Fibroblast of mammary gland (primary cell): Measurements from ENCODE around the gene SMAD2.

Experiments
- DNase-seq: peaks from one replicate; pipeline ENCODE4 v3.0.0-alpha.2; 2010; ENCODE audit warnings: low read depth
- H3K4me3 ChIP-seq: 2 replicates; pipeline ENCODE4 v1.5.1; 2011; ENCODE audit warnings: low read depth, mild to moderate bottlenecking, low read length, moderate library complexity; ENCODE audit not compliant: control insufficient read depth
- TF ChIP-seq, protein P1 (sequence below): conservative IDR thresholded peaks from 2 replicates; pipeline ENCODE4 v1.5.1; 2011; ENCODE audit warnings: low read depth, low read length, inconsistent platforms; ENCODE audit not compliant: control insufficient read depth, insufficient read depth

The SMAD2 gene

DNA sequence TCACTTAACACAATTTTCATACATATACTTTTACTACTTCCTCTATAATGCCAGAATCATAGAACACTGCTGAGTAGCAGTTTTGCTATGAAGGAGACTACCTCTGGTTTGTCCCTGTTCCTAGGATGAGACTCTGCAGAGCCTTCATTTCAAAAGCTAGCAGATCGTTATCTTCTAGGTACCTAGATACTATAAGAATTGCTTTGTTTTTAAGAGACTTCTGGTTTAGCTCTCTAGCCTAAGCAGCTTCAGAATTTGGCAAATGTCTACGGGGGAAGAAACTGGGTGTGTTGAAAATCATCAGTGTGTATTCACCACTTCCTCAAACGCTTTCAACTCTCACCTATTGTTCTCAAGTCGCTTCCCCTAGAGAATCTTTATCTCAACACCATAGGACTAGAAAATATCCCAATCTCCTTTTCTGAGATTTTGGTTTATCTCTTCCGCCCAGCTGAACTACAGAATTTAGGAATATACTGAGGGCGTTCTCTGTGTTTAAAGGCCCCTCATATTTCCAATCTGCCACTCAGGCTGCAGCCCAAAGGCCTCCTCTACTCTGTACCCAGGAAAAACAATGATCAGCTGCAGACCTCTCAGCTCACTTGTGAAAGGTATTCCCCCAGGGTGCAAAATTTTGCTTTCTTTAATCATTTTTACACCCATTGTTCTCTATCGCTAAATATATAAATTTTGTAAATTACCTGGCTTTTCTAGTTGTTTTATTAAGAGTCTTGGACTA lies 28.7 kb downstream of the SMAD2 start:
- no peak overlapping the region for H3K4me3 ChIP-seq
- TF ChIP-seq, protein P1, sequence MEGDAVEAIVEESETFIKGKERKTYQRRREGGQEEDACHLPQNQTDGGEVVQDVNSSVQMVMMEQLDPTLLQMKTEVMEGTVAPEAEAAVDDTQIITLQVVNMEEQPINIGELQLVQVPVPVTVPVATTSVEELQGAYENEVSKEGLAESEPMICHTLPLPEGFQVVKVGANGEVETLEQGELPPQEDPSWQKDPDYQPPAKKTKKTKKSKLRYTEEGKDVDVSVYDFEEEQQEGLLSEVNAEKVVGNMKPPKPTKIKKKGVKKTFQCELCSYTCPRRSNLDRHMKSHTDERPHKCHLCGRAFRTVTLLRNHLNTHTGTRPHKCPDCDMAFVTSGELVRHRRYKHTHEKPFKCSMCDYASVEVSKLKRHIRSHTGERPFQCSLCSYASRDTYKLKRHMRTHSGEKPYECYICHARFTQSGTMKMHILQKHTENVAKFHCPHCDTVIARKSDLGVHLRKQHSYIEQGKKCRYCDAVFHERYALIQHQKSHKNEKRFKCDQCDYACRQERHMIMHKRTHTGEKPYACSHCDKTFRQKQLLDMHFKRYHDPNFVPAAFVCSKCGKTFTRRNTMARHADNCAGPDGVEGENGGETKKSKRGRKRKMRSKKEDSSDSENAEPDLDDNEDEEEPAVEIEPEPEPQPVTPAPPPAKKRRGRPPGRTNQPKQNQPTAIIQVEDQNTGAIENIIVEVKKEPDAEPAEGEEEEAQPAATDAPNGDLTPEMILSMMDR: no peak
- no peak for DNase-seq

DNA sequence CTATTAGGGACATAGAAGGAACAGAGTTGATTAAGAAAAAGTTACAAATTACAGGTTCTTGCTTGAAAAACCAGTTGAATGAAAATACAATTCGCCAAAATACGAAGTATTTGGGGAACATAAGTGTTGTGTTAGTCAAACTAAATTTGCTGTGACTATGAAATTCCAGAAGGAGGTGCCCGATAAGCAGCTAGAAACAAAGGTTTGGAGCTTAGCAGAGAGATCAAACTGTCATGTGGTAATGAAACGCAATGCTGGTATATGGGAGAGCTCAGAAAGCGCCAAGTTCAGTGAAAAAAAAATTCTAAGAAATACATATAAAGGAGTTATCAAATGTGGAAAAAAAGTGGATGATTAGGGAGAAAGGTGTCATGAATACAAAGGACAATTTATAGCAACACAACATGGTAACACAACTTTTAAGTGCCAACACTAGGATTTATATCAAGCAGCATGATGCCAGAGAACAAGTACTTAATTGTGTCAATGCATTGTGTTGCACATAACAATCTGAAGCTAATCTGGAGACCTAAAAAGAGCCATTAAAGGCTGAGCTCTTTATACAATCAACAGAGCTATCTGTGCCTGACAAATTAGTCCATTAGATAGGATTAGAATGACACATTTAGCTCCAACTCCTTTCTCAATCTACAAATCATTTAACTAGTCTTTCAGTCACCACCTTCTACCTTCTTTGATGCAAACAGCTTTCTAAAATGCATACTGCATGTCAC lies 31.2 kb downstream of the SMAD2 start:
- DNase-seq: no peak
- no peak overlapping the region for H3K4me3 ChIP-seq

DNA sequence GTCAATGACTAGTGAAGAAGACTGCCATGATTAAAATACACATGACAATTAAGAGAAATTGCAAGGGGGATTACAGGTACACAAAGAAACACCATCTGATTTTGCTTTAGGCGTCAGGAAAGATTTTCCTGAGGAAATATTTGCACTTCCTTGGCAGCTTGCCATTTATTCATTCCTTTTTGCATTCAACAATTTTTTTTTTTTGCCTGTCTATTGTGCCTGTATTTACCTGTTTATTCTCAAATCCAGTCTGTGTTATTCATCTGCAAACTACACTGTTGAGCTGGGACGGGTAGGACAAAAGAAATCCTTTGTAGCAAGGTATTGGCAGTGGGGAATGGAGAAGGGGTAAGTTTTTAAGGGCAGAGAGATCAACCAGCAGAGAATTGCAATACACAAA lies 31.8 kb downstream of the SMAD2 start:
- H3K4me3 ChIP-seq: no peak overlapping the region
- no peak for DNase-seq
- TF ChIP-seq, protein P1: no peak

More for the DNA sequence above, 31.2 kb downstream of the SMAD2 start:
- TF ChIP-seq, protein P1: no peak

DNA sequence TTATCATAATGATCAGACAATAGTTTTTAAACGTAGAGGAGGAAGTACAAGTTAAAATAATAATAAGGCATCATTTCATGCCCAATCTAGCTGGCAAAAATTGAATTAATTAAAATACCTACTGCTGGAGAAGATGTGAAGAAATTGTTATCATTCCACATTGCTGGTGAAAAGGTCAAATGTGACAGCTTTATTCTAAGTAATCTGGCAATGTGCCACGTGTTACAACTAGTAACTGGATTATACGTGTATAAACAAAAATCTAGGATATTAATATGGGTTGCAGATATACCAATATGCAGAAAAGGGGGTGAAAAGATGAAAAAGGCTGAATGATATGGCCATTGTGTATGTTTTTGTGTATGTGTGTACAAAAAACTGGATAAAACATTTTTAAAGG lies 32.4 kb downstream of the SMAD2 start:
- H3K4me3 ChIP-seq: no peak overlapping the region
- TF ChIP-seq, protein P1: no peak
- DNase-seq: no peak

DNA sequence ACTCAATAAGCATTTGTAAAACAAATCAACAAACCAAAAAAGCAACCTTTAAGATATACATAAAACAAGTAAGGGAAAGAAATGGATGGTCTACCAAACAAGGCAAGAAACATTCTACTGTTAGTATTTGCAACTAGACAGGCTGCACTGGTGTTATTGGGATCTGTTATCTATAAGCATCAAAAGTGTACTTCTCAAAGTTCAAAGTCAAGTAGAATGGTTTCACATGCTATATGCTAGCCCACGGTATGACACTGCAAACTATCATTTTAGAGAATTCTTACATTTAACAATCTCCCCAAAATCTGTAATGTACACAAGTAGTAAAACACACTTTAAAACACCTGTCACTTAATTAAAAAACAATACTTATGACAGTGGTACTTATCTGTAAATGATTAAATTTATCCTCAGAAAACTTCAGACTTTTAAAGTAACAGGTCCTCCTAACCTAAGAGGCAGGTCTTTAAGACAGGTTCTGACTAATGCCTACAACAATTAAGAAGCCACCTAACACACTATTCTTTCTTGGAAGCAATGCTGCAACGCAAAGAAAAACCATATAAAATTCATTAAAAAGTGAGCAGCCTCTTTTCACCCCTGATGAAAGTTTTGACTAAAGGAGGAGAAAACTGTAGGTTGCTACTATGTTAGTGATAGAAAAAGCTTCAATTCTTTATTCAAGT lies 34.8 kb downstream of the SMAD2 start:
- TF ChIP-seq, protein P1: no peak
- DNase-seq: no peak
- no peak overlapping the region for H3K4me3 ChIP-seq

DNA sequence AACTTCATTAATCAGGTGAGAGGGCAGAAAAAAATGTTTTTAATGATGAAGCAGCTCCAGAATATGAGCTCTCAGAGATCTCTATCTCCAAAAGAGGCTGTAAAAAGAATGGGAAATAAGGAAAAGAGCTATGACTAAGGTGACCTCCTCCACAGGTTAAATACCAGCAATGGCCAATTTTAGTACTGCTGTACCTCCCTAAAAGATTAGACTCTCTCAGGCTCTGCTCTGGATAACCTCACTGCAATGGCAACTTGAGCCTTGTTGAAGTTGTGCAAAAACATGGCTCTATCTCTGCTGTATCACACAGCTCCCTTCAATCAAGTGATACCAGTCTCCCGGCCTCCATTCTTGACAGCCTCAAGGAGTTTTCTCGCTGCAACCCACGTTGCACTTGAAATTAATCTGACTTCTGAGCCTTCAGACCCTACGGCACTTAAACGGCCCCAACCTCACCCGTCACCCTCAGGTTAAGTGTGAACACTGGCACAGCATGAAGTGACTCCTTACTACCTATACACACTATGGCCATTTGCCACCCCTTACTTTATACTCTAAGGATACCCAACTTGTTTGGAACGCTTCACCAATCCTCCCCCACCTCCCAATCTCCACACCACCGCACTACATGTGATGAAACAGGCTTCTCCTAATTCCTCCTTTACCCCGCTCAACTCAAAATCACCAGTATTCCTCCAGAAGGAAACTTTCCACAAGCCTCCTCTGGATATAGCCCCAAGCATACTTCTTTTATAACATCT lies 36.3 kb downstream of the SMAD2 start:
- no peak for DNase-seq
- TF ChIP-seq, protein P1: no peak
- H3K4me3 ChIP-seq: no peak overlapping the region
